WTC11 (cell line): ENCODE measurements around the gene ASIP. TPM values are rescaled to one million over a fixed set of nuclear protein-coding genes. Genes with fewer than 3 reads are reported as not detected.

ENCODE experiments used
- ATAC-seq: fragments of 200-7000 bp; cut with Tn5 transposase; 2 replicates; pipeline ENCODE4 v1.10.0; 2021; ENCODE audit warnings: mild to moderate bottlenecking, moderate library complexity
- CTCF ChIA-PET: fragments of 300-600 bp; sonication (Branson Sonifier 250); formaldehyde crosslinking; loops from one replicate; lab custom pipeline; 2021; ENCODE audit warnings: antibody characterized with exemption; lab: Charles Lee
- POLR2A ChIA-PET: fragments of 350-600 bp; sonication (Branson Sonifier 250); formaldehyde crosslinking; loops from one replicate; lab custom pipeline; 2021; ENCODE audit warnings: antibody characterized with exemption; lab: Charles Lee
- DNase-seq: peaks from one replicate; pipeline ENCODE4 v3.0.0; 2021; ENCODE audit warnings: low spot score
- H3K27ac Mint-ChIP-seq: 2 replicates; pipeline ENCODE4 v1.8.0; 2021; ENCODE audit warnings: mixed read lengths
- H3K27me3 Mint-ChIP-seq: 2 replicates; pipeline ENCODE4 v1.8.0; 2021; ENCODE audit warnings: low read depth, mild to moderate bottlenecking, moderate library complexity, mixed read lengths
- H3K36me3 Mint-ChIP-seq: 2 replicates; pipeline ENCODE4 v1.8.0; 2021; ENCODE audit warnings: mixed read lengths
- H3K4me1 Mint-ChIP-seq: 2 replicates; pipeline ENCODE4 v1.8.0; 2022; ENCODE audit warnings: mixed read lengths
- H3K4me3 Mint-ChIP-seq: 2 replicates; pipeline ENCODE4 v1.8.0; 2021; ENCODE audit warnings: mild to moderate bottlenecking, moderate library complexity, mixed read lengths
- H3K9me3 Mint-ChIP-seq: 2 replicates; pipeline ENCODE4 v1.8.0; 2021; ENCODE audit warnings: mixed read lengths
- AFF4 ChIP-seq: sonication (generic); formaldehyde crosslinking; IDR thresholded peaks from 2 replicates; pipeline ENCODE4 v1.8.1; 2023; ENCODE audit warnings: mild to moderate bottlenecking, missing genetic modification reagents, borderline replicate concordance
- ATF3 ChIP-seq: sonication (generic); formaldehyde crosslinking; conservative IDR thresholded peaks from 2 replicates; pipeline ENCODE4 v1.8.1; 2022; ENCODE audit warnings: mild to moderate bottlenecking, missing genetic modification reagents
- ELF4 ChIP-seq: sonication (generic); formaldehyde crosslinking; IDR thresholded peaks from 2 replicates; pipeline ENCODE4 v1.8.1; 2022; ENCODE audit warnings: low read depth, mild to moderate bottlenecking, moderate library complexity, missing genetic modification reagents
- GRHL2 ChIP-seq: fragments of 250-450 bp; sonication (Bioruptor Pico); IDR thresholded peaks from 2 replicates; pipeline ENCODE4 v1.8.0; 2022; ENCODE audit warnings: mild to moderate bottlenecking, moderate library complexity; ENCODE audit not compliant: insufficient replicate concordance, severe bottlenecking
- HMGA2 ChIP-seq: fragments of 250-450 bp; sonication (Bioruptor Pico); IDR thresholded peaks from 2 replicates; pipeline ENCODE4 v1.4.0; 2021; ENCODE audit warnings: mild to moderate bottlenecking, moderate library complexity
- IRF2 ChIP-seq: sonication (generic); formaldehyde crosslinking; IDR thresholded peaks from 2 replicates; pipeline ENCODE4 v1.8.0; 2022; ENCODE audit warnings: low read depth, missing genetic modification reagents, borderline replicate concordance
- JUN ChIP-seq: sonication (generic); formaldehyde crosslinking; IDR thresholded peaks from 2 replicates; pipeline ENCODE4 v1.8.0; 2023; ENCODE audit warnings: mild to moderate bottlenecking, missing genetic modification reagents
- MAX ChIP-seq: sonication (generic); formaldehyde crosslinking; IDR thresholded peaks from 2 replicates; pipeline ENCODE4 v1.8.0; 2022; ENCODE audit warnings: mild to moderate bottlenecking, missing genetic modification reagents
- MXD4 ChIP-seq: fragments of 250-450 bp; sonication (Bioruptor Pico); IDR thresholded peaks from 2 replicates; pipeline ENCODE4 v1.8.0; 2021; ENCODE audit warnings: mild to moderate bottlenecking, moderate library complexity, borderline replicate concordance
- MYBL2 ChIP-seq: sonication (generic); formaldehyde crosslinking; IDR thresholded peaks from 2 replicates; pipeline ENCODE4 v1.8.1; 2023; ENCODE audit warnings: mild to moderate bottlenecking, moderate library complexity, missing genetic modification reagents
- NFATC4 ChIP-seq: fragments of 250-450 bp; sonication (Bioruptor Pico); IDR thresholded peaks from 2 replicates; pipeline ENCODE4 v1.9.0; 2021; ENCODE audit warnings: mild to moderate bottlenecking
- PREB ChIP-seq: sonication (generic); formaldehyde crosslinking; IDR thresholded peaks from 2 replicates; pipeline ENCODE4 v1.8.1; 2022; ENCODE audit warnings: mild to moderate bottlenecking, missing genetic modification reagents, moderate library complexity, borderline replicate concordance
- PRRX2 ChIP-seq: fragments of 250-450 bp; sonication (Bioruptor Pico); IDR thresholded peaks from 2 replicates; pipeline ENCODE4 v1.8.0; 2021; ENCODE audit warnings: mild to moderate bottlenecking
- RELA ChIP-seq: sonication (generic); formaldehyde crosslinking; IDR thresholded peaks from 2 replicates; pipeline ENCODE4 v1.8.1; 2022; ENCODE audit warnings: missing genetic modification reagents, mild to moderate bottlenecking, borderline replicate concordance
- SMAD4 ChIP-seq: sonication (generic); formaldehyde crosslinking; IDR thresholded peaks from 2 replicates; pipeline ENCODE4 v1.8.0; 2022; ENCODE audit warnings: mild to moderate bottlenecking, missing genetic modification reagents
- ZMAT4 ChIP-seq: fragments of 250-450 bp; sonication (Bioruptor Pico); IDR thresholded peaks from 2 replicates; pipeline ENCODE4 v1.9.0; 2021; ENCODE audit warnings: mild to moderate bottlenecking
- ZNF219 ChIP-seq: sonication (generic); formaldehyde crosslinking; IDR thresholded peaks from 2 replicates; pipeline ENCODE4 v1.8.0; 2023; ENCODE audit warnings: missing genetic modification reagents, mild to moderate bottlenecking, borderline replicate concordance
- ZNF232 ChIP-seq: sonication (generic); formaldehyde crosslinking; IDR thresholded peaks from 2 replicates; pipeline ENCODE4 v1.8.0; 2022; ENCODE audit warnings: mild to moderate bottlenecking, missing genetic modification reagents
- ZNF263 ChIP-seq: sonication (generic); formaldehyde crosslinking; IDR thresholded peaks from 2 replicates; pipeline ENCODE4 v1.8.1; 2022; ENCODE audit warnings: low read depth, mild to moderate bottlenecking, moderate library complexity, missing genetic modification reagents
- ZNF317 ChIP-seq: sonication (generic); formaldehyde crosslinking; IDR thresholded peaks from 2 replicates; pipeline ENCODE4 v1.8.1; 2023; ENCODE audit warnings: low read depth, mild to moderate bottlenecking, moderate library complexity, missing genetic modification reagents, borderline replicate concordance
- ZNF423 ChIP-seq: fragments of 250-450 bp; sonication (Bioruptor Pico); IDR thresholded peaks from 2 replicates; pipeline ENCODE4 v2.1.2; 2022; ENCODE audit warnings: mild to moderate bottlenecking, moderate library complexity
- ZNF671 ChIP-seq: fragments of 250-450 bp; sonication (Bioruptor Pico); IDR thresholded peaks from 2 replicates; pipeline ENCODE4 v1.8.0; 2021; ENCODE audit warnings: mild to moderate bottlenecking
- total RNA-seq: library from RNA; stranded (reverse); gene quantifications from 3 replicates; pipeline ENCODE4 v1.2.3, GENCODE V29; 2021
- TF ChIP-seq, protein P1 (sequence below): fragments of 250-450 bp; sonication (Bioruptor Pico); IDR thresholded peaks from 2 replicates; pipeline ENCODE4 v1.9.0; 2021; ENCODE audit warnings: mild to moderate bottlenecking, borderline replicate concordance
- TF ChIP-seq, protein P2 (sequence below): sonication (generic); formaldehyde crosslinking; IDR thresholded peaks from 2 replicates; pipeline ENCODE4 v1.8.1; 2023; ENCODE audit warnings: mild to moderate bottlenecking, missing genetic modification reagents, moderate library complexity

Gene ASIP
- total RNA-seq, 1 experiment from 2014 or later: not detected

- TF ChIP-seq, protein P1, sequence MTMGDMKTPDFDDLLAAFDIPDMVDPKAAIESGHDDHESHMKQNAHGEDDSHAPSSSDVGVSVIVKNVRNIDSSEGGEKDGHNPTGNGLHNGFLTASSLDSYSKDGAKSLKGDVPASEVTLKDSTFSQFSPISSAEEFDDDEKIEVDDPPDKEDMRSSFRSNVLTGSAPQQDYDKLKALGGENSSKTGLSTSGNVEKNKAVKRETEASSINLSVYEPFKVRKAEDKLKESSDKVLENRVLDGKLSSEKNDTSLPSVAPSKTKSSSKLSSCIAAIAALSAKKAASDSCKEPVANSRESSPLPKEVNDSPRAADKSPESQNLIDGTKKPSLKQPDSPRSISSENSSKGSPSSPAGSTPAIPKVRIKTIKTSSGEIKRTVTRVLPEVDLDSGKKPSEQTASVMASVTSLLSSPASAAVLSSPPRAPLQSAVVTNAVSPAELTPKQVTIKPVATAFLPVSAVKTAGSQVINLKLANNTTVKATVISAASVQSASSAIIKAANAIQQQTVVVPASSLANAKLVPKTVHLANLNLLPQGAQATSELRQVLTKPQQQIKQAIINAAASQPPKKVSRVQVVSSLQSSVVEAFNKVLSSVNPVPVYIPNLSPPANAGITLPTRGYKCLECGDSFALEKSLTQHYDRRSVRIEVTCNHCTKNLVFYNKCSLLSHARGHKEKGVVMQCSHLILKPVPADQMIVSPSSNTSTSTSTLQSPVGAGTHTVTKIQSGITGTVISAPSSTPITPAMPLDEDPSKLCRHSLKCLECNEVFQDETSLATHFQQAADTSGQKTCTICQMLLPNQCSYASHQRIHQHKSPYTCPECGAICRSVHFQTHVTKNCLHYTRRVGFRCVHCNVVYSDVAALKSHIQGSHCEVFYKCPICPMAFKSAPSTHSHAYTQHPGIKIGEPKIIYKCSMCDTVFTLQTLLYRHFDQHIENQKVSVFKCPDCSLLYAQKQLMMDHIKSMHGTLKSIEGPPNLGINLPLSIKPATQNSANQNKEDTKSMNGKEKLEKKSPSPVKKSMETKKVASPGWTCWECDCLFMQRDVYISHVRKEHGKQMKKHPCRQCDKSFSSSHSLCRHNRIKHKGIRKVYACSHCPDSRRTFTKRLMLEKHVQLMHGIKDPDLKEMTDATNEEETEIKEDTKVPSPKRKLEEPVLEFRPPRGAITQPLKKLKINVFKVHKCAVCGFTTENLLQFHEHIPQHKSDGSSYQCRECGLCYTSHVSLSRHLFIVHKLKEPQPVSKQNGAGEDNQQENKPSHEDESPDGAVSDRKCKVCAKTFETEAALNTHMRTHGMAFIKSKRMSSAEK (CRISPR knock-in tag): no peak
- no peak for TF ChIP-seq PRRX2 (CRISPR knock-in tag)
- no peak for TF ChIP-seq MYBL2 (CRISPR knock-in tag)
- no peak for TF ChIP-seq MAX (CRISPR knock-in tag)
- no peak for TF ChIP-seq ZNF232
- no peak for TF ChIP-seq AFF4 (CRISPR knock-in tag)
- no peak for TF ChIP-seq ZNF219 (CRISPR knock-in tag)
- TF ChIP-seq PREB (CRISPR knock-in tag): no peak
- no peak for TF ChIP-seq ATF3 (CRISPR knock-in tag)
- TF ChIP-seq ZMAT4 (CRISPR knock-in tag): no peak
- TF ChIP-seq SMAD4 (CRISPR knock-in tag): no peak
- no peak for TF ChIP-seq ZNF317 (CRISPR knock-in tag)
- TF ChIP-seq HMGA2 (CRISPR knock-in tag): no peak
These were observed 8.6 kb upstream of the ASIP start (continued) for GRCh38 chr20:34232494-34233087.

DNA sequence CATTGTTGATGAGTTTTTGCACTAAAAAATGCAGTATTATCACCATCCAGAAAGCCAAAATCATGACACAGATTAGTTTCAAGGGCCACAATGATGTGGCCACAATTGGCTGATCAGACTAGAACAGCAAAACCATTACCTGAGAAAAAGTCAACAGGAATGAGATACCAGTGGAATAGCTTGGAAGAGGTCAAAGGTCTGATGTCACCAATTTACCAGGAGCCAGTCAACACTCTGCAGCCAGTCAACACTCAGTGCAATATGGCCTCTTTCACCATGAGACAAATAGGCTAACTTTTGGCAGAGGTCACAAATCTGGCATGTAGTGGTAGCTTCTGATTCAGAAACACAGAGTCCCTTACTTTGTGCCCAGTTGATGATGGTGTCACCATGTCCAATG, 7.5 kb upstream of the ASIP start:
- ChIA-PET POLR2A (no interaction called here), CTCF (interaction anchor here (0.7 to 2.0 kb wide), 2 partner anchors 43 to 115 kb away, joined by 4 to 5 read pairs; no protein-coding TSS in a partner anchor)
- Mint-ChIP-seq H3K27me3 (peaks cover 8% of the 10 kb centered on the region; the same call in 1 of the 2 replicates), H3K4me3 (no peak overlapping the region), H3K36me3 (peaks cover 5% of the 10 kb centered on the region; the same call in 1 of the 2 replicates), H3K27ac (no peak overlapping the region), H3K4me1 (no peaks in the 10 kb centered on the region), H3K9me3 (peaks cover 22% of the 10 kb centered on the region)
- DNase-seq: no peak
- no peak for ATAC-seq
- no peak for TF ChIP-seq ELF4 (CRISPR knock-in tag)
- TF ChIP-seq SMAD4 (CRISPR knock-in tag): no peak
- TF ChIP-seq ZNF232: no peak
- no peak for TF ChIP-seq JUN (CRISPR knock-in tag)
- no peak for TF ChIP-seq RELA (CRISPR knock-in tag)
- TF ChIP-seq NFATC4 (CRISPR knock-in tag): no peak
- no peak for TF ChIP-seq IRF2 (CRISPR knock-in tag)
- no peak for TF ChIP-seq PREB (CRISPR knock-in tag)
- TF ChIP-seq GRHL2 (CRISPR knock-in tag): no peak
- TF ChIP-seq, protein P2, sequence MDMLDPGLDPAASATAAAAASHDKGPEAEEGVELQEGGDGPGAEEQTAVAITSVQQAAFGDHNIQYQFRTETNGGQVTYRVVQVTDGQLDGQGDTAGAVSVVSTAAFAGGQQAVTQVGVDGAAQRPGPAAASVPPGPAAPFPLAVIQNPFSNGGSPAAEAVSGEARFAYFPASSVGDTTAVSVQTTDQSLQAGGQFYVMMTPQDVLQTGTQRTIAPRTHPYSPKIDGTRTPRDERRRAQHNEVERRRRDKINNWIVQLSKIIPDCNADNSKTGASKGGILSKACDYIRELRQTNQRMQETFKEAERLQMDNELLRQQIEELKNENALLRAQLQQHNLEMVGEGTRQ (CRISPR knock-in tag): no peak
- TF ChIP-seq ZNF263: no peak
- no peak for TF ChIP-seq ZNF671 (CRISPR knock-in tag)
- TF ChIP-seq ZNF423 (CRISPR knock-in tag): no peak
- TF ChIP-seq MXD4 (CRISPR knock-in tag): no peak
